SK-N-SH treated with all-trans-retinoic acid at 6 μM for 48 hours (cell line): Measurements from ENCODE around the gene SMARCA4.

Source experiments
- ATAC-seq: fragments of 200-7000 bp; cut with Tn5 transposase; 3 replicates; pipeline ENCODE4 v1.9.1; 2020; ENCODE audit warnings: mild to moderate bottlenecking, moderate library complexity
- ARNTL ChIP-seq: fragments of 450-650 bp; formaldehyde crosslinking; IDR thresholded peaks from 2 replicates; pipeline ENCODE4 v1.5.0; 2020; ENCODE audit warnings: low read depth, mild to moderate bottlenecking, moderate library complexity, borderline replicate concordance
- BACH2 ChIP-seq: fragments of 250-450 bp; sonication (Bioruptor Pico); IDR thresholded peaks from 2 replicates; pipeline ENCODE4 v1.9.0; 2021; ENCODE audit warnings: mild to moderate bottlenecking, borderline replicate concordance
- CSDC2 ChIP-seq: fragments of 250-450 bp; sonication (Bioruptor Pico); IDR thresholded peaks from 2 replicates; pipeline ENCODE4 v1.5.0; 2020; ENCODE audit warnings: mild to moderate bottlenecking, moderate library complexity
- ESRRG ChIP-seq: fragments of 250-450 bp; sonication (Bioruptor Pico); IDR thresholded peaks from 2 replicates; pipeline ENCODE4 v1.6.1; 2021; ENCODE audit warnings: mild to moderate bottlenecking
- GLIS3 ChIP-seq: fragments of 250-450 bp; sonication (Bioruptor Pico); IDR thresholded peaks from 2 replicates; pipeline ENCODE4 v1.5.0; 2020; ENCODE audit warnings: mild to moderate bottlenecking, moderate library complexity
- ISL1 ChIP-seq: fragments of 250-450 bp; sonication (Bioruptor Pico); IDR thresholded peaks from 2 replicates; pipeline ENCODE4 v2.1.2; 2022; ENCODE audit warnings: mild to moderate bottlenecking, moderate library complexity
- OSR1 ChIP-seq: fragments of 250-450 bp; sonication (Bioruptor Pico); IDR thresholded peaks from 2 replicates; pipeline ENCODE4 v1.8.0; 2022; ENCODE audit warnings: moderate library complexity, mild to moderate bottlenecking, inconsistent platforms
- RARB ChIP-seq: fragments of 250-450 bp; sonication (Bioruptor Pico); IDR thresholded peaks from 2 replicates; pipeline ENCODE4 v1.8.0; 2021; ENCODE audit warnings: mild to moderate bottlenecking, moderate library complexity
- TOX ChIP-seq: fragments of 250-450 bp; sonication (Bioruptor Pico); IDR thresholded peaks from 2 replicates; pipeline ENCODE4 v1.8.0; 2021; ENCODE audit warnings: mild to moderate bottlenecking, moderate library complexity, borderline replicate concordance
- ZC3H10 ChIP-seq: fragments of 250-450 bp; sonication (Bioruptor Pico); IDR thresholded peaks from 2 replicates; pipeline ENCODE4 v1.5.1; 2021; ENCODE audit warnings: mild to moderate bottlenecking, moderate library complexity
- ZNF565 ChIP-seq: fragments of 450-650 bp; formaldehyde crosslinking; conservative IDR thresholded peaks from 2 replicates; pipeline ENCODE4 v1.5.0; 2020; ENCODE audit warnings: low read depth, mild to moderate bottlenecking, moderate library complexity
- ZNF8 ChIP-seq: fragments of 450-650 bp; formaldehyde crosslinking; IDR thresholded peaks from 2 replicates; pipeline ENCODE4 v1.5.0; 2020; ENCODE audit warnings: mild to moderate bottlenecking, moderate library complexity
- TF ChIP-seq, protein P1 (sequence below): fragments of 250-450 bp; sonication (Bioruptor Pico); IDR thresholded peaks from 2 replicates; pipeline ENCODE4 v1.5.1; 2020; ENCODE audit warnings: low read depth, mild to moderate bottlenecking, moderate library complexity
- TF ChIP-seq, protein P2 (sequence below): fragments of 250-450 bp; sonication (Bioruptor Pico); IDR thresholded peaks from 2 replicates; pipeline ENCODE4 v1.8.0; 2020; ENCODE audit warnings: mild to moderate bottlenecking, moderate library complexity, borderline replicate concordance
- TF ChIP-seq, protein P3 (sequence below): fragments of 250-450 bp; sonication (Bioruptor Pico); IDR thresholded peaks from 2 replicates; pipeline ENCODE4 v1.5.0; 2020; ENCODE audit warnings: mild to moderate bottlenecking, moderate library complexity
- TF ChIP-seq, protein P4 (sequence below): fragments of 250-450 bp; sonication (Bioruptor Pico); IDR thresholded peaks from 2 replicates; pipeline ENCODE4 v1.8.0; 2021; ENCODE audit warnings: low read depth, mild to moderate bottlenecking, moderate library complexity, borderline replicate concordance

Gene SMARCA4

DNA sequence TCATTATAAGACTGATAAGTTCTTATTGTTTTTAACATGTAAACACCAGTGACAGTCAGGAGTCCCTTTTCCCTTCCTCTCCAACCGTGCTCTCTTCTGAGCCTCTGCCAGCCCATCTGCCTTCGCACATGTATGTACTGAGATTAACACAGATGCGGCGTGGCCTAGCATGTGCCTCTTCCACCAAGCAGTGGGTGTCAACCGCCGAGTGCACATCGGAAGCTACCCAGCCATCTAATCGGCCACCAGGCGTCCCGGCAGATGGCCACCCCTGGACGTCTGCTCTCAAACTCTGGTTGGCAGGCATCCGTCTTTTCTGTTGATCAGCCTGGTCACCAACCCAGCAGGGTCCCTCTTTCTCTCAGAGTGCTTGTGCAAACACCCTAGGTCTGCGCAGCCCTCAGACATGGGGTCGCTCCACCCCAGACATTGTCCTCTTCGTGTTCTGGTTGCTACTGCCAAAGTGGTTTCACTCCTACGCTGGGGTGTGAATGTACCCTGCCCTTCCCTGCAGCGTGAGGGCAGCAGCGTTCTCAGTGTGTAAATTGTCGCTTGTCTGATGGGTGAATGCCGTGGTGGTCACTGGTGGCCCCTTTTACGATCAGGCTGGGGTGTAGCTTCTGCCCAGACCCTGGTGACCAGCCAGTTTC, 70.7 kb downstream of the SMARCA4 start:
- no peak for TF ChIP-seq BACH2 (CRISPR knock-in tag)
- TF ChIP-seq, protein P1, sequence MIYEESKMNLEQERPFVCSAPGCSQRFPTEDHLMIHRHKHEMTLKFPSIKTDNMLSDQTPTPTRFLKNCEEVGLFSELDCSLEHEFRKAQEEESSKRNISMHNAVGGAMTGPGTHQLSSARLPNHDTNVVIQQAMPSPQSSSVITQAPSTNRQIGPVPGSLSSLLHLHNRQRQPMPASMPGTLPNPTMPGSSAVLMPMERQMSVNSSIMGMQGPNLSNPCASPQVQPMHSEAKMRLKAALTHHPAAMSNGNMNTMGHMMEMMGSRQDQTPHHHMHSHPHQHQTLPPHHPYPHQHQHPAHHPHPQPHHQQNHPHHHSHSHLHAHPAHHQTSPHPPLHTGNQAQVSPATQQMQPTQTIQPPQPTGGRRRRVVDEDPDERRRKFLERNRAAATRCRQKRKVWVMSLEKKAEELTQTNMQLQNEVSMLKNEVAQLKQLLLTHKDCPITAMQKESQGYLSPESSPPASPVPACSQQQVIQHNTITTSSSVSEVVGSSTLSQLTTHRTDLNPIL (CRISPR knock-in tag) = no peak
- TF ChIP-seq, protein P2, sequence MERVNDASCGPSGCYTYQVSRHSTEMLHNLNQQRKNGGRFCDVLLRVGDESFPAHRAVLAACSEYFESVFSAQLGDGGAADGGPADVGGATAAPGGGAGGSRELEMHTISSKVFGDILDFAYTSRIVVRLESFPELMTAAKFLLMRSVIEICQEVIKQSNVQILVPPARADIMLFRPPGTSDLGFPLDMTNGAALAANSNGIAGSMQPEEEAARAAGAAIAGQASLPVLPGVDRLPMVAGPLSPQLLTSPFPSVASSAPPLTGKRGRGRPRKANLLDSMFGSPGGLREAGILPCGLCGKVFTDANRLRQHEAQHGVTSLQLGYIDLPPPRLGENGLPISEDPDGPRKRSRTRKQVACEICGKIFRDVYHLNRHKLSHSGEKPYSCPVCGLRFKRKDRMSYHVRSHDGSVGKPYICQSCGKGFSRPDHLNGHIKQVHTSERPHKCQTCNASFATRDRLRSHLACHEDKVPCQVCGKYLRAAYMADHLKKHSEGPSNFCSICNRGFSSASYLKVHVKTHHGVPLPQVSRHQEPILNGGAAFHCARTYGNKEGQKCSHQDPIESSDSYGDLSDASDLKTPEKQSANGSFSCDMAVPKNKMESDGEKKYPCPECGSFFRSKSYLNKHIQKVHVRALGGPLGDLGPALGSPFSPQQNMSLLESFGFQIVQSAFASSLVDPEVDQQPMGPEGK (CRISPR knock-in tag) = no peak
- TF ChIP-seq ISL1 (CRISPR knock-in tag) = no peak
- TF ChIP-seq, protein P3, sequence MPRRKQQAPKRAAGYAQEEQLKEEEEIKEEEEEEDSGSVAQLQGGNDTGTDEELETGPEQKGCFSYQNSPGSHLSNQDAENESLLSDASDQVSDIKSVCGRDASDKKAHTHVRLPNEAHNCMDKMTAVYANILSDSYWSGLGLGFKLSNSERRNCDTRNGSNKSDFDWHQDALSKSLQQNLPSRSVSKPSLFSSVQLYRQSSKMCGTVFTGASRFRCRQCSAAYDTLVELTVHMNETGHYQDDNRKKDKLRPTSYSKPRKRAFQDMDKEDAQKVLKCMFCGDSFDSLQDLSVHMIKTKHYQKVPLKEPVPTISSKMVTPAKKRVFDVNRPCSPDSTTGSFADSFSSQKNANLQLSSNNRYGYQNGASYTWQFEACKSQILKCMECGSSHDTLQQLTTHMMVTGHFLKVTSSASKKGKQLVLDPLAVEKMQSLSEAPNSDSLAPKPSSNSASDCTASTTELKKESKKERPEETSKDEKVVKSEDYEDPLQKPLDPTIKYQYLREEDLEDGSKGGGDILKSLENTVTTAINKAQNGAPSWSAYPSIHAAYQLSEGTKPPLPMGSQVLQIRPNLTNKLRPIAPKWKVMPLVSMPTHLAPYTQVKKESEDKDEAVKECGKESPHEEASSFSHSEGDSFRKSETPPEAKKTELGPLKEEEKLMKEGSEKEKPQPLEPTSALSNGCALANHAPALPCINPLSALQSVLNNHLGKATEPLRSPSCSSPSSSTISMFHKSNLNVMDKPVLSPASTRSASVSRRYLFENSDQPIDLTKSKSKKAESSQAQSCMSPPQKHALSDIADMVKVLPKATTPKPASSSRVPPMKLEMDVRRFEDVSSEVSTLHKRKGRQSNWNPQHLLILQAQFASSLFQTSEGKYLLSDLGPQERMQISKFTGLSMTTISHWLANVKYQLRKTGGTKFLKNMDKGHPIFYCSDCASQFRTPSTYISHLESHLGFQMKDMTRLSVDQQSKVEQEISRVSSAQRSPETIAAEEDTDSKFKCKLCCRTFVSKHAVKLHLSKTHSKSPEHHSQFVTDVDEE (CRISPR knock-in tag) = no peak
- TF ChIP-seq, protein P4, sequence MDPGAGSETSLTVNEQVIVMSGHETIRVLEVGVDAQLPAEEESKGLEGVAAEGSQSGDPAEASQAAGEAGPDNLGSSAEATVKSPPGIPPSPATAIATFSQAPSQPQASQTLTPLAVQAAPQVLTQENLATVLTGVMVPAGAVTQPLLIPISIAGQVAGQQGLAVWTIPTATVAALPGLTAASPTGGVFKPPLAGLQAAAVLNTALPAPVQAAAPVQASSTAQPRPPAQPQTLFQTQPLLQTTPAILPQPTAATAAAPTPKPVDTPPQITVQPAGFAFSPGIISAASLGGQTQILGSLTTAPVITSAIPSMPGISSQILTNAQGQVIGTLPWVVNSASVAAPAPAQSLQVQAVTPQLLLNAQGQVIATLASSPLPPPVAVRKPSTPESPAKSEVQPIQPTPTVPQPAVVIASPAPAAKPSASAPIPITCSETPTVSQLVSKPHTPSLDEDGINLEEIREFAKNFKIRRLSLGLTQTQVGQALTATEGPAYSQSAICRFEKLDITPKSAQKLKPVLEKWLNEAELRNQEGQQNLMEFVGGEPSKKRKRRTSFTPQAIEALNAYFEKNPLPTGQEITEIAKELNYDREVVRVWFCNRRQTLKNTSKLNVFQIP (CRISPR knock-in tag) = no peak
- no peak for TF ChIP-seq ARNTL (CRISPR knock-in tag)
- TF ChIP-seq OSR1 (CRISPR knock-in tag) = no peak
- no peak for ATAC-seq

DNA sequence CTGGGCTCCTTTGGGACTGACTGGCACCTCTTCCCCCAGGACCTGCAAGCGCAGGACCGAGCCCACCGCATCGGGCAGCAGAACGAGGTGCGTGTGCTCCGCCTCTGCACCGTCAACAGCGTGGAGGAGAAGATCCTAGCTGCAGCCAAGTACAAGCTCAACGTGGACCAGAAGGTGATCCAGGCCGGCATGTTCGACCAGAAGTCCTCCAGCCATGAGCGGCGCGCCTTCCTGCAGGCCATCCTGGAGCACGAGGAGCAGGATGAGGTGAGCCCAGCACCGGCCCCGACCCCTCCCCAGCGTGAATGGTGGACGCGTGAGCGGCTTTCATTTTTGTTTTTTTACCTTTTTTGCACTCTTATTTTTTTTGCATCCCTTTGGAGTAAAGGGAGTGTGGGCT, 72.4 kb downstream of the SMARCA4 start:
- TF ChIP-seq BACH2 (CRISPR knock-in tag) = no peak
- no peak for TF ChIP-seq ZNF565 (CRISPR knock-in tag)
- TF ChIP-seq RARB (CRISPR knock-in tag) = no peak
- TF ChIP-seq ZNF8 (CRISPR knock-in tag) = no peak
- TF ChIP-seq TOX (CRISPR knock-in tag) = no peak
- TF ChIP-seq, protein P3 (CRISPR knock-in tag) = no peak
- TF ChIP-seq GLIS3 (CRISPR knock-in tag) = no peak
- no peak for TF ChIP-seq ARNTL (CRISPR knock-in tag)
- no peak for TF ChIP-seq OSR1 (CRISPR knock-in tag)
- TF ChIP-seq, protein P4 (CRISPR knock-in tag) = no peak
- no peak for TF ChIP-seq ZC3H10
- no peak for TF ChIP-seq ESRRG (CRISPR knock-in tag)
- TF ChIP-seq CSDC2 (CRISPR knock-in tag) = no peak
- TF ChIP-seq, protein P1 (CRISPR knock-in tag) = no peak
- TF ChIP-seq, all 23 proteins: peak for 0
- ATAC-seq = no peak
